A673 (cell line): Measurements from ENCODE around the gene GMPPB.
"Not testable (repeated sequence)": the region's sequence is repeated elsewhere in the genome, so short reads cannot be mapped to it uniquely, and the experiment has no call there.

Experiments
- CTCF ChIP-seq: fragments of 300-800, 200-600 bp; sonication (generic); conservative IDR thresholded peaks from 2 replicates; pipeline ENCODE4 v1.5.1; 2017; ENCODE audit warnings: low read depth, mild to moderate bottlenecking, antibody characterized with exemption, low read length, moderate library complexity, mixed read lengths
- EZH2 ChIP-seq: fragments of 200-600 bp; sonication (generic); IDR thresholded peaks from 2 replicates; pipeline ENCODE4 v1.6.1; 2017; ENCODE audit warnings: borderline replicate concordance, low read depth, mild to moderate bottlenecking, mixed read lengths, antibody characterized with exemption, low read length; ENCODE audit not compliant: poor library complexity, severe bottlenecking

DNA sequence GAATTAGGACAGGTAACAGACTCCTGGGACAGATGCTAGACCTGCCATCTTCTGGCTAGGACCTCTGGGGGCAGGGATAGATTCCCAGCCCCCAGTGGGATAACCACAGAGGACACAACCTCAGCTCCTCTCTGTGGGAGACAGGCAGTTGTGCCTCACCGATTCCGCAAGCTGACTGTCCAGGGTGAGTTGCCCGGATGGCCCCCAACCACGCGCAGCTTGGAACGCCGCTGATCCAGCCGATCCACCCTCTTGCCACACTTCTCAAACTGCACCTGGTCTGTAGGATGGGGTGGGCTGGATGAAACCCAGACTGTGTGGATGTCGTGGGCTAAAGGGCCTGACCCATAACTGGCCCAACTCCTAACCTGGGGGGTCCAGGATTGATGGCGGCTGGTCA, 38.6 kb downstream of the GMPPB start:
- not testable (repeated sequence) for TF ChIP-seq CTCF, EZH2
